GM12801 (cell line): ENCODE data around the gene ENGASE.

Experiments used
- TF ChIP-seq, protein P1 (sequence below): IDR thresholded peaks from one replicate; pipeline ENCODE4 v1.5.1; 2011; ENCODE audit warnings: control low read depth; ENCODE audit not compliant: insufficient read length; ENCODE audit errors: extremely low read depth

ENGASE gene

DNA sequence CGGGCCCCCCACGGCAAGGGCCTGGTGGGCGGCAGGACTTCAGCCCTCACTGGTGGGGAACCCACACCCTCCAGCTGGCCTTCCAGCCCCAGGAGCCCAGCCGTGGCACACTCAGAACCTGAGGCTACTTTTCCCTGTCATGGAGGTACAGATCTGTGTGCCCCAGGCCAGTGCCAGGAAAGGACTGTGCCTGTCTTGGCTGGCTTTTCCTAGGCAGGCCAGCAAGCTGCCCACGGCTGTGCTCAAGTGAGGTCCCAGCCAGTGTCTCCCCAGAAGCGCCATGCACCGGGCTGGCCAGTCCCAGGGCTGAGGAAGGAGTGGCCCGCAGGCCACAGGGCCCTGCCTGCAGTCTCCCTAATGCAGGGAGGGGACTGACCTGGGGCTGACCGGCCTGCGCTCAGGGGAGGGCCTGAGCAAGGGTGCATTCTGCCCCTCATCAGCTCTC lies 16.6 kb downstream of the ENGASE start:
- TF ChIP-seq, protein P1, sequence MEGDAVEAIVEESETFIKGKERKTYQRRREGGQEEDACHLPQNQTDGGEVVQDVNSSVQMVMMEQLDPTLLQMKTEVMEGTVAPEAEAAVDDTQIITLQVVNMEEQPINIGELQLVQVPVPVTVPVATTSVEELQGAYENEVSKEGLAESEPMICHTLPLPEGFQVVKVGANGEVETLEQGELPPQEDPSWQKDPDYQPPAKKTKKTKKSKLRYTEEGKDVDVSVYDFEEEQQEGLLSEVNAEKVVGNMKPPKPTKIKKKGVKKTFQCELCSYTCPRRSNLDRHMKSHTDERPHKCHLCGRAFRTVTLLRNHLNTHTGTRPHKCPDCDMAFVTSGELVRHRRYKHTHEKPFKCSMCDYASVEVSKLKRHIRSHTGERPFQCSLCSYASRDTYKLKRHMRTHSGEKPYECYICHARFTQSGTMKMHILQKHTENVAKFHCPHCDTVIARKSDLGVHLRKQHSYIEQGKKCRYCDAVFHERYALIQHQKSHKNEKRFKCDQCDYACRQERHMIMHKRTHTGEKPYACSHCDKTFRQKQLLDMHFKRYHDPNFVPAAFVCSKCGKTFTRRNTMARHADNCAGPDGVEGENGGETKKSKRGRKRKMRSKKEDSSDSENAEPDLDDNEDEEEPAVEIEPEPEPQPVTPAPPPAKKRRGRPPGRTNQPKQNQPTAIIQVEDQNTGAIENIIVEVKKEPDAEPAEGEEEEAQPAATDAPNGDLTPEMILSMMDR, result no peak

DNA sequence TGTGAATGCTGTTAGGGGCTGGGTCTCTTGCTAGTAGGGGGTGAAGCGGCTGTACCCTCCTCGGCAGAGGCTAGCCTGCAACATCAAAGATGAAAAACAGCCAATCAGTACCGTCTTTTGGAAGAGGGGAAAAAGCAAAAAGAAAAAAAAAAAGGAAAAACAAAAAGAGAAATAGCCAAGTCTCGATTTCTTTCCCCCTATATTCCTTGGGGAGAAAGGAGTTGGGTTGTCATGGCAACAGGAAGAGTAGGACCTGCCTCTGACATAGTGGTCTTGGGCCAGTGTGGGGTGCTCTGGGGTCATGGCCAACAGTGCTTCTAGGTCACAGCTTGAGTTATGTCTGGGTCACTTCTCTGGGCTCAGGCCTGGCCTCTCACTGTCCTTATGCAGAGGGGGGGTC lies 17.9 kb downstream of the ENGASE start:
- TF ChIP-seq, protein P1, result no peak

DNA sequence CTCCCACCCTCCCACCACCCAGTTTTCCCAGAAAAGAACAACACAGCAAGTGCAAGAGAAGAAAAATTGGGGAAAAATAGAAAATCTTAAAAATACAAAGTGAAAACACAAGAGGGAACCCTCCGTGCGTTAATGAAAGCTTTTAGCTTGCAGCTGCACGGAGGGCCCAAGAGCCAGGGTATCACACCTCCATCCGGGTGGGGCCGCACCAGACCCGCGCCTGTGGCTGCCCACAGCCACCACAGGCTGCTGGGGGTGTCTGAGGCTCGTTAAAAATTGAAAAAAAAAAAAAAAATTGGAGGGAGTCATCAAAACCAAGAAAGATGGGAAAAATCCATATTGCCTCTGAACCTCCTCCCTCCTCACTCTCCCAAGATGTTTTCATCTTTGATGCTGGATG lies 18.6 kb downstream of the ENGASE start:
- TF ChIP-seq, protein P1, result no peak

GRCh38 chr17:79094261-79094660 lies 19.6 kb downstream of the ENGASE start:
- TF ChIP-seq, protein P1, result no peak

GRCh38 chr17:79095345-79096055 lies 20.9 kb downstream of the ENGASE start:
- TF ChIP-seq, protein P1, result no peak

DNA sequence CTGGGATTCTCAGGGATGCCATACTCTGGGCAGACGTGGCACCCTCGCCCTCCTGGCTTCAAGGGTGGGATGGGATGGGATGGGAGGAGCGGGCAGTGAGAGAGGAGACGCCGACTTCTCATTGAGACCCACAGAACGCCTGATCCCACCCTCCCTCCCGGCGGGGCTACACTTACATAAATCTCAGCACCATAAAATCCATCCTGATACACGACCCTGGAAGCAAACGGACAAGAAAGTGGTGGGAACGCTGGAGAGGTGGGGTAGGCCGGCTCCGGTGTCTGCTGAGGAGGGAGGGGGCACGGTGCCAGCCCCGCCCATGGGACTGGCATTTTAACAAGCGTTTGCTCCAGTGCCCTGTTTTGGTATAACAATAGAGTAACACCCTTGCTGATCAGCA lies 21.9 kb downstream of the ENGASE start:
- TF ChIP-seq, protein P1, result no peak

- TF ChIP-seq, protein P1, result no peak
Measured at GRCh38 chr17:79097226-79098055, 22.8 kb downstream of the ENGASE start.
